Karpas-422 (cell line): ENCODE measurements around the gene SLAMF7. TPM values are rescaled to one million over a fixed set of nuclear protein-coding genes. Genes with fewer than 3 reads are reported as not detected.
"Not testable (repeated sequence)": the region's sequence is repeated elsewhere in the genome, so short reads cannot be mapped to it uniquely, and the experiment has no call there.

ENCODE experiments used
- DNase-seq: peaks from one replicate; pipeline ENCODE4 v3.0.0-alpha.2; 2015
- H2AFZ ChIP-seq: fragments of 200-600 bp; sonication (generic); 2 replicates; pipeline ENCODE4 v1.6.1; 2014; ENCODE audit warnings: antibody characterized with exemption, low read length, mixed read lengths
- H3K27ac ChIP-seq: fragments of 200-600 bp; sonication (generic); 2 replicates; pipeline ENCODE4 v1.5.1; 2014; ENCODE audit warnings: mild to moderate bottlenecking, low read length, moderate library complexity
- H3K27me3 ChIP-seq: fragments of 200-600 bp; sonication (generic); 2 replicates; pipeline ENCODE4 v1.6.1; 2014; ENCODE audit warnings: low read length, mixed read lengths
- H3K36me3 ChIP-seq: fragments of 200-600 bp; sonication (generic); 2 replicates; pipeline ENCODE4 v1.6.1; 2014; ENCODE audit warnings: low read length, mixed read lengths; ENCODE audit not compliant: insufficient read depth
- H3K4me1 ChIP-seq: fragments of 200-600 bp; sonication (generic); 2 replicates; pipeline ENCODE4 v1.6.1; 2014; ENCODE audit warnings: mild to moderate bottlenecking, low read length, mixed read lengths
- H3K4me2 ChIP-seq: fragments of 200-600 bp; sonication (generic); 2 replicates; pipeline ENCODE4 v1.6.1; 2014; ENCODE audit warnings: low read length, low read depth, mild to moderate bottlenecking; ENCODE audit not compliant: poor library complexity, severe bottlenecking
- H3K4me3 ChIP-seq: fragments of 200-600 bp; sonication (generic); 2 replicates; pipeline ENCODE4 v1.5.1; 2014; ENCODE audit warnings: mild to moderate bottlenecking, antibody characterized with exemption, low read length, mixed read lengths
- H3K79me2 ChIP-seq: fragments of 200-600 bp; sonication (generic); 2 replicates; pipeline ENCODE4 v1.6.1; 2014; ENCODE audit warnings: mild to moderate bottlenecking, low read length, mixed read lengths
- H3K9ac ChIP-seq: fragments of 200-600 bp; sonication (generic); 2 replicates; pipeline ENCODE4 v1.6.0; 2014; ENCODE audit warnings: low read length
- H3K9me2 ChIP-seq: fragments of 200-600 bp; sonication (generic), shearing (Covaris generic); replicated peaks from 2 replicates; pipeline ENCODE4 v1.6.0; 2014; ENCODE audit warnings: mild to moderate bottlenecking, low read length, moderate library complexity; ENCODE audit not compliant: insufficient read depth
- H3K9me3 ChIP-seq: fragments of 300-700, 200-600 bp; sonication (generic); 2 replicates; pipeline ENCODE4 v1.6.1; 2014; ENCODE audit warnings: low read length, mixed read lengths
- H4K20me1 ChIP-seq: fragments of 200-600 bp; sonication (generic); 2 replicates; pipeline ENCODE4 v1.6.1; 2014; ENCODE audit warnings: mild to moderate bottlenecking, antibody characterized with exemption, low read length, low read depth; ENCODE audit not compliant: insufficient read depth
- total RNA-seq: library from RNA; depleted of rRNA; stranded (reverse); fragments of >200 nt; shearing (Covaris generic); gene quantifications from 2 replicates; pipeline ENCODE4 v1.2.3, GENCODE V29; 2014; ENCODE audit warnings: low replicate concordance

The SLAMF7 gene
- total RNA-seq, 1 experiment from 2014 or later, result 0.15 TPM

DNA sequence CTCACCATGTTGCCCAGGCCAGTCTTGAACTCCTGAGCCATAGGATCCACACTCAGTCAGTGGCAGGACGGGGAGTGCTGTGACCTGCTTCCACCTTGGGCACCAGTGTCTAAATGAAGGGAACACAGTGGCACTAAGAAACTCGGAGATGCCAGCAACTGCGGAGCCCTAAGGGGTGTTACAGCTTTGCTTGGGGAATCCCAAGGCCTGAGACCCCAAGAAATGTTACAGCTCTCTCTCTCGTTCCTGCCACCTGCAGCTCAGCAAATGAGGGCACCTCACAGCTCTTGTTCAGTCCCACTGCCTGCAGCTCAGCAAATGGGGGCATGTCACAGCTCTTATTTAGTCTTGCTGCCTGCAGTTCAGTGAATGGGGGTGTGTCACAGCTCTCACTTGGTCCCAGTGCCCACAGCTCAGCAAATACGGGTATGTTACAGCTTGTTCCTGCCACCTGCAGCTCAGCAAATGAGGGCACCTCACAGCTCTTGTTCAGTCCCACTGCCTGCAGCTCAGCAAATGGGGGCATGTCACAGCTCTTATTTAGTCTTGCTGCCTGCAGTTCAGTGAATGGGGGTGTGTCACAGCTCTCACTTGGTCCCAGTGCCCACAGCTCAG, 24.9 kb upstream of the SLAMF7 start:
- not testable (repeated sequence) for H4K20me1 ChIP-seq, H3K4me3 ChIP-seq, H3K4me2 ChIP-seq, H3K36me3 ChIP-seq, H3K27ac ChIP-seq, H3K9ac ChIP-seq, H3K9me3 ChIP-seq, H3K79me2 ChIP-seq, H2AFZ ChIP-seq, DNase-seq, H3K9me2 ChIP-seq, H3K27me3 ChIP-seq
- H3K4me1 ChIP-seq, result peaks cover 31% of the 10 kb centered on the region

DNA sequence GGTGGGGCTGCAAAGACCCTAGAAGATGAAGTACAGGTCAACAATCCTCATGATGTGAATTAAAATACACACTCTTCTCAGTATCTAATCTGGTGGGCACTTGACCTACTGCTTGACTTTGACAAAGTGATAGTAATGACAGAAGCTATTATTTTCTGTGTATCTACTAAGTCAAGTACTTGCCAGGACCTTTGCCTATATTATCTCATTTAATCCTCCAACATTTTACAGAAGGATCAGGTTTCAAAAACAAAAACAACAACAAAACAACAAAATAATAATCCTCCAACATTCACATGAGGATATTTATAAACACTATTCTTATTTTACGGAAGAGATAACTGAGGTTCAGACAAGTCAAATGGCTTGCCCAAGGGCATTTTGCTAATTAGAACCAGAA, 23.0 kb upstream of the SLAMF7 start:
- Histone ChIP-seq H3K4me1 (peaks cover 12% of the 10 kb centered on the region), H4K20me1 (no peaks in the 10 kb centered on the region), H3K36me3 (no peaks in the 10 kb centered on the region), H3K4me3 (no peak overlapping the region), H3K9me3 (no peaks in the 10 kb centered on the region), H3K27ac (no peak overlapping the region), H3K9me2 (no peaks in the 10 kb centered on the region), H3K9ac (no peak overlapping the region), H3K79me2 (no peaks in the 10 kb centered on the region), H3K27me3 (no peaks in the 10 kb centered on the region), H3K4me2 (no peak overlapping the region), H2AFZ (no peak overlapping the region)
- no peak for DNase-seq

GRCh38 chr1:160717306-160717705, 21.7 kb upstream of the SLAMF7 start:
- Histone ChIP-seq H3K36me3 (no peaks in the 10 kb centered on the region), H3K27ac (no peak overlapping the region), H4K20me1 (no peaks in the 10 kb centered on the region), H3K9ac (no peak overlapping the region), H2AFZ (no peak overlapping the region), H3K79me2 (no peaks in the 10 kb centered on the region), H3K9me2 (no peaks in the 10 kb centered on the region), H3K4me2 (no peak overlapping the region), H3K4me3 (no peak overlapping the region), H3K27me3 (no peaks in the 10 kb centered on the region), H3K4me1 (no peaks in the 10 kb centered on the region), H3K9me3 (no peaks in the 10 kb centered on the region)
- DNase-seq, result no peak

DNA sequence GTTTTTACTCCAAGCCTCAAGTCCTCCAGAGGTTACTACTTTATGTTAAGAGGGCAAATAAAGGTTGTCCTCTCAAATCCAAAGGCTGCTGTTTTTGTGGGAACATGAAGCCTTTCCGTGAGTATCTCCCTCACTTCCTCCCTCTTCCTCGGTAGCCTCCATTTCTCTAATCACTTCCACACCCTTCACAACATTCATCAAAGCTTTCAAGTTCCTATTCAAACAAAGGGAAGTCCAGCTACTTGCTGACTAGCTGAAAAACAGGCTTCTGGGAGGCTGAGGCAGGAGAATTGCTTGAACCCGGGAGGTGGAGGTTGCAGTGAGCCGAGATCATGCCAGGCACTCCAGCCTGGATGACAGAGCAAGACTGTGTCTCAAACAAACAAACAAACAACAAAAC, 20.8 kb upstream of the SLAMF7 start:
- H3K4me2 ChIP-seq, result no peak overlapping the region
- no peaks in the 10 kb centered on the region for H3K4me1 ChIP-seq
- no peaks in the 10 kb centered on the region for H3K27me3 ChIP-seq
- DNase-seq, result no peak
- no peaks in the 10 kb centered on the region for H3K79me2 ChIP-seq
- H3K36me3 ChIP-seq, result no peaks in the 10 kb centered on the region
- no peaks in the 10 kb centered on the region for H4K20me1 ChIP-seq
- no peaks in the 10 kb centered on the region for H3K9me3 ChIP-seq
- H3K9ac ChIP-seq, result no peak overlapping the region
- H3K4me3 ChIP-seq, result no peak overlapping the region
- no peak overlapping the region for H2AFZ ChIP-seq
- no peaks in the 10 kb centered on the region for H3K9me2 ChIP-seq
- H3K27ac ChIP-seq, result no peak overlapping the region

DNA sequence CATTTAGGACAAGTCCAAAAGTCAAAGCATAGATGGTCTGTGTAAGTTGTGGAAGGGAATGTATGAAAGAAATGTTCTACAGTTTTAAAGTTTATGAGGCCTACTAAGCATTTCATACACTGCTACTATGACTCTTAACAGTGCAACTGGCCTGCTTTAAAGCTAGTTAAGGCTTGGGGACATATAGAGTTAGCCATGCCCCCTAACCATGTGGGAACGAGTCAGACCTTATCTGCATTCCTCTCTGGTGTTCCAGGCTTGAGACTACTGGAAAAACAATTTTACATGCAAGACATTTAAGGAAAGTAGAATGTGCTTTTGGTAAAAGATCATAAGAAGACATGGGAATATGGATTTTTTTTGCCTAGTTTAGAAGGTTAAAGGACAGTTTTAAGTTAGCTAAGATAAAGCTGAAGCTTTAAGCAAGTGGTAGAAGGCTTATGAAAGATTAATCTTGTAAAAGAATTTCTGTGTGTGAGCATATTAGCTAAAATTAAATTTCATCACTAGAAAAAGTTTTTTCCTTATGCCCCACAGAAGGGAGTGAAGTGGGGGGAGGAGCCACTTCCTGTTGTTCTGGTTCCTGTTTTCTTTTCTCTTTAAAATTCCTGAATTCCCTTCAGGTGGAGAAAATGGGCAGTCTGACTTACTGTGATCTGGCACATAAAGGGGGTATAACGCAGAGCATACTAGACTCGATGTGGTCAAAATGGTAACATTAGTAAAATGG, 18.5 kb upstream of the SLAMF7 start:
- no peak for DNase-seq
- Histone ChIP-seq H3K9ac (no peak overlapping the region), H3K79me2 (no peaks in the 10 kb centered on the region), H3K27me3 (no peaks in the 10 kb centered on the region), H3K36me3 (no peaks in the 10 kb centered on the region), H3K4me3 (no peak overlapping the region), H3K9me2 (no peaks in the 10 kb centered on the region), H3K27ac (no peak overlapping the region), H3K9me3 (no peaks in the 10 kb centered on the region), H3K4me1 (no peaks in the 10 kb centered on the region), H3K4me2 (no peak overlapping the region), H2AFZ (no peak overlapping the region), H4K20me1 (no peaks in the 10 kb centered on the region)

DNA sequence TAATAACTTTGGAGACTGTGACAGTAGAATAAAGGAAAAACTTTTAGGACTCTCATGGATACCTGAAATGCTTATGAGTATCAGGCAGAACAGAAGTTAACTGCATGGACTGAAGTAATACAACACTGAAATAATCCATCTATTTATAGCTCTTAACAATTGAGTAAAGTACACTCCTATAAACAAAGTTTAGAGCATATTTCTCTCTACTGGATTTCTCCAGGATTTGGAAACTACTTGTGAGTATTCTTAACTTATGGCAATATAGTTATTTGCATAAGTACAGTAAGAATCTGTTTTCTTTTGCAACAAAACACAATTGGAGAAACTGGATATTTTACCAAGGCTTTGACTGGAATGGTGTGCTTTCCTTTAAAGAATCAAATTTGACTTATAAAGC, 17.6 kb upstream of the SLAMF7 start:
- H3K27me3 ChIP-seq, result no peaks in the 10 kb centered on the region
- no peak overlapping the region for H3K9ac ChIP-seq
- no peak overlapping the region for H3K27ac ChIP-seq
- H3K36me3 ChIP-seq, result no peaks in the 10 kb centered on the region
- peaks cover 2% of the 10 kb centered on the region; the same call in 1 of the 2 replicates for H3K4me1 ChIP-seq
- H3K9me2 ChIP-seq, result no peaks in the 10 kb centered on the region
- no peak overlapping the region for H2AFZ ChIP-seq
- H3K79me2 ChIP-seq, result no peaks in the 10 kb centered on the region
- no peaks in the 10 kb centered on the region for H4K20me1 ChIP-seq
- DNase-seq, result no peak
- H3K9me3 ChIP-seq, result no peaks in the 10 kb centered on the region
- H3K4me2 ChIP-seq, result no peak overlapping the region
- H3K4me3 ChIP-seq, result no peak overlapping the region

- DNase-seq, result no peak
- peaks cover 10% of the 10 kb centered on the region for H3K4me1 ChIP-seq
- no peaks in the 10 kb centered on the region for H3K79me2 ChIP-seq
- H2AFZ ChIP-seq, result no peak overlapping the region
- H3K9ac ChIP-seq, result no peak overlapping the region
- H3K36me3 ChIP-seq, result no peaks in the 10 kb centered on the region
- no peaks in the 10 kb centered on the region for H3K9me2 ChIP-seq
- no peaks in the 10 kb centered on the region for H4K20me1 ChIP-seq
- no peaks in the 10 kb centered on the region for H3K9me3 ChIP-seq
- no peak overlapping the region for H3K27ac ChIP-seq
- no peaks in the 10 kb centered on the region for H3K27me3 ChIP-seq
- H3K4me2 ChIP-seq, result no peak overlapping the region
- H3K4me3 ChIP-seq, result no peak overlapping the region
Measured at GRCh38 chr1:160722726-160723125, 16.3 kb upstream of the SLAMF7 start.

GRCh38 chr1:160723332-160723731, 15.7 kb upstream of the SLAMF7 start:
- DNase-seq, result no peak
- Histone ChIP-seq H3K9ac (no peak overlapping the region), H3K9me3 (no peaks in the 10 kb centered on the region), H2AFZ (no peak overlapping the region), H3K9me2 (no peaks in the 10 kb centered on the region), H3K36me3 (no peaks in the 10 kb centered on the region), H3K4me3 (no peak overlapping the region), H4K20me1 (no peaks in the 10 kb centered on the region), H3K4me1 (peaks cover 16% of the 10 kb centered on the region), H3K4me2 (no peak overlapping the region), H3K79me2 (no peaks in the 10 kb centered on the region), H3K27ac (no peak overlapping the region), H3K27me3 (no peaks in the 10 kb centered on the region)
